ENCODE data around the gene ZFP57.

The ZFP57 gene

DNA sequence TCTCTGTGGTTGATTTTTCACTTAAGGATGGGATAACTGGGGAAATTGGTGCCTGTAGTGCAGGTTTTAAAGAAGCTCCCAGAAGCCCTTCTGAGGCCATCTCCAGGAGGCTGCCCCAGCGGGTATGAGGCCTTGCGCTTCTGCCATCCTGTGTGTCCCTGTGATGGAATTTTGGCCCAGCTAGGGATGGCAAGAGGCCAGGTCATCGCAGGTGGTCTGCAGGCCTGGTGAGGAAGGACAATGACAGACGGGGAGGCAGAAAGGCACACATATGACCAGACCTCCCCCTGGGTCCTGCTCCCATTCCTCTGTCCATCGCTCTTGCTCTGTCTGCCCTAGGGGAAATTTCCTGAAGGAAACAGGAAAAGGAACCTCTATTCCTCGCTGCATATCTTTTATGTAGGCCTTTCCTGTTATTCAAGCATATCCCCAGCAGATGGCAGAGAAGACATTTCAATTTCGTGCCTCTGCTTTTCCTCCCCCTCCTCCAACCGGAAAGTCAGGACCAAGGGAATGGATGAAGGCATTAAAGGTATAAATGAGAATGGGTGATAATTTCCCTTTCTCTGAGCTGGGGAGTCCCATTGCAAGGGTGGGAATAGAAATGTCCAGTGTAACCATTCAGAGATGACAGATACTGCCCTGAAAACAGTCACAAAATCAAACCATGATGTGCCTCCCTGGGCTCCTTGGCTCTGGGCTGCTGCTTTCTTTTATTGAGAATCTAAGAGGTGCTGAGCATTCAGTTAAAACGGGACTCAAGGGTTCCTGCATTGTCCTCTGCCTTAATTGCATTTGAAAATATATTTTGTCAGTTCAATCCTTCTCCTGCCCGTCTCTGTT is 24.7 kb upstream of the ZFP57 start:
- TF ChIP-seq TCF12 (IDR thresholded peaks at IDR 0.05; ENCODE audit: low read depth) = no peak
- peak; percentile 80 for TF ChIP-seq RAD21 (IDR thresholded peaks at IDR 0.05; ENCODE audit: low read depth)

DNA sequence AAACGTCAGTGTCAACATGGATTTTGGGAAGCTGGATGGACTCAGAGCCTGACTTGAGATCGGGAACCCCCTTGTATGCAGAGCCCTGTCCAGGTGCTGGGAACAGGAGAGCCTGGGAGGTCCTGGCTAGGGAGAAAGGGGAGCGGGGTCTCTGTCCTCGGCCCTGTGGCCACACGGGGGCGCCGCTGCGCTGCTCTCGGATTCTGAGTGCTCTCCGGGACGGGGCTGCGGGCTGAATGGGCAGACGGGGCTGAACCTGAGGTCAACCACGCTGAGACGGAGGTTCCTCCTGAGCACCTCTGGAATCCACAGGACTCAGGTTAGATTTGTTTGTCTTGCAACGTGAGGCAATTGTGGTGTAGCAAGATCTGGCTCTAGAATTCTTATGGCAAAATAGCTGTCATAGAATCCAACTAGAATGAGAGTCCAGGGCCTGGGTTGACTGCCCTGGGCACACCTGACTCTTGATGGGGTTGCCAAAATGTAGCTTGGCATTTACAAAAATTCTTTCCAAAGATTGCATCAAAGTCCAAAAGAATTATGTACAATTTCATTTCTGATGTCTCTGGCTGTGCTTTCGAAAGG is 21.7 kb upstream of the ZFP57 start:
- TF ChIP-seq, protein P1, sequence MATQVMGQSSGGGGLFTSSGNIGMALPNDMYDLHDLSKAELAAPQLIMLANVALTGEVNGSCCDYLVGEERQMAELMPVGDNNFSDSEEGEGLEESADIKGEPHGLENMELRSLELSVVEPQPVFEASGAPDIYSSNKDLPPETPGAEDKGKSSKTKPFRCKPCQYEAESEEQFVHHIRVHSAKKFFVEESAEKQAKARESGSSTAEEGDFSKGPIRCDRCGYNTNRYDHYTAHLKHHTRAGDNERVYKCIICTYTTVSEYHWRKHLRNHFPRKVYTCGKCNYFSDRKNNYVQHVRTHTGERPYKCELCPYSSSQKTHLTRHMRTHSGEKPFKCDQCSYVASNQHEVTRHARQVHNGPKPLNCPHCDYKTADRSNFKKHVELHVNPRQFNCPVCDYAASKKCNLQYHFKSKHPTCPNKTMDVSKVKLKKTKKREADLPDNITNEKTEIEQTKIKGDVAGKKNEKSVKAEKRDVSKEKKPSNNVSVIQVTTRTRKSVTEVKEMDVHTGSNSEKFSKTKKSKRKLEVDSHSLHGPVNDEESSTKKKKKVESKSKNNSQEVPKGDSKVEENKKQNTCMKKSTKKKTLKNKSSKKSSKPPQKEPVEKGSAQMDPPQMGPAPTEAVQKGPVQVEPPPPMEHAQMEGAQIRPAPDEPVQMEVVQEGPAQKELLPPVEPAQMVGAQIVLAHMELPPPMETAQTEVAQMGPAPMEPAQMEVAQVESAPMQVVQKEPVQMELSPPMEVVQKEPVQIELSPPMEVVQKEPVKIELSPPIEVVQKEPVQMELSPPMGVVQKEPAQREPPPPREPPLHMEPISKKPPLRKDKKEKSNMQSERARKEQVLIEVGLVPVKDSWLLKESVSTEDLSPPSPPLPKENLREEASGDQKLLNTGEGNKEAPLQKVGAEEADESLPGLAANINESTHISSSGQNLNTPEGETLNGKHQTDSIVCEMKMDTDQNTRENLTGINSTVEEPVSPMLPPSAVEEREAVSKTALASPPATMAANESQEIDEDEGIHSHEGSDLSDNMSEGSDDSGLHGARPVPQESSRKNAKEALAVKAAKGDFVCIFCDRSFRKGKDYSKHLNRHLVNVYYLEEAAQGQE (IDR thresholded peaks at IDR 0.05; ENCODE audit: low read depth) = 0 out of 2 replicates have a peak, but pooled peaks have one; percentile 27
- TF ChIP-seq TEAD4 (IDR thresholded peaks at IDR 0.05) = no peak
- no peak for TF ChIP-seq YY1 (IDR thresholded peaks at IDR 0.05; ENCODE audit: low read depth)
- TF ChIP-seq CREB1 (IDR thresholded peaks at IDR 0.05; ENCODE audit: low read depth) = no peak
- TF ChIP-seq RAD21 (IDR thresholded peaks at IDR 0.05; ENCODE audit: low read depth) = peak; percentile 67

DNA sequence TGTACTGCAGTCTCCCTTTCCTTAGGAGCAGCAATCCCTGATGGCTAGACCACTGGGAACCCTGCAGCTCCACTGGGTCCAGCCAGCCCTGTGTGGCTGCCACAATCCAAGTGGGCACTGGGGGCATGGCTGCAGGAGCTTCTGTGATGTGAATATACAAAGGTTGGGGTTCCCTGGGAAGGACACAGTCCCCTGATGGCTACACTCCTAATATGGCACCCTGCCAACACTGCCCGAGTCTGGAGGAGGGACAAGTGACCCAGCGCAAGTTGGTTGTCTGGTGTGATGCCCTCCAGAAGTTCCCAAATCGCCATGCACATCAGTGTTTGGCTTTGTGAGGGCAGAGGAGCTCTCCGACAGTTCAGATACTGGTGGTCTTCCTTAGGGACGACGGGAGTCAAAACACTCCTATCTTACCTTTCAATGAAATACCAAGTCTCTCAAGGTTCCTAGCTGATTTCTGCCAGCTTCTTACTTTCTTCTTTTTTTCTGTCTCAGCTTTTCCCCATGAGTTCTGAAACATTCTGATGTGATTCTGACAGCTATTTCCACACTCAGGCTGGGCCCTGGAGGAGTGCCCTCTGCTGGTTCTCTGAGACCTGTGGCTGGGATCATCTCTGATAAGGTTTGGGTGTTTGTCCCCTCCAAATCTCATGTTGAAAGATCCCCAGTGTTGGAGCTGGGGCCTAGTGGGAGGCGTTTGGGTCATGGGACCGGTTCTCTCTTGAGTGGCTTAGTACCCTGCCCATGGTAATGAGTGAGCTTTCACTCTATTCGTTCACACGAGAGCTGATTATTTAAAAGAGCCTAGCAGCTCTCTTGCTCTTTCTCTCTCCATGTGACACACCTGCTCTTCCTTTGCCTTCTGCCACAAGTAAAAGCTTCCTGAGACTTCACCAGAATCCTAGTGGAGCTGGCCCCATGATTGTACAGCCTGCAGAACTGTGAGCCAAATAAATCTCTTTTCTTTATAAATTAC is 15.5 kb upstream of the ZFP57 start:
- peak; percentile 43; the same call in 1 of the 2 replicates for TF ChIP-seq NFIC (IDR thresholded peaks at IDR 0.05)
- TF ChIP-seq TCF12 (IDR thresholded peaks at IDR 0.05; ENCODE audit: low read depth) = no peak
- no peak for TF ChIP-seq YY1 (IDR thresholded peaks at IDR 0.05; ENCODE audit: low read depth)

DNA sequence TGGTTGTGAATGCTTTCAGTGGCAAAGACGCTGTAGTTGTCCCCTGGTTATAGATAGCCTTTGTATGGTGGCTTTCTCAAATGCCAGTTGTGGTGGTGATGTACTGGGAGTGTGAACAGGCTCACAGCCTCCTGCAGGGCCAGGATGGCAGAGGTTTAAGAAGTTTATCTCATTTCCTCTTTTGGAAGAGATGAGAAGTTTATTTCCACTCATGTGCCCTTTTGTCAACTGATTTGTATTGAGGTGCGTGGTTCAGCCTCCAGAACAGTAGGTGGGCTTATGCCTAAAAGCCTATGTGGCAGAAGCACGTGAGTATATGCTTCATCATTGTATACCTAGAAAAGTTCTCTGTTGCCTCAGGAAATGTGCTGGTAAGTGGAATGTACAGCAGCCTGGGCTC is 13.7 kb upstream of the ZFP57 start:
- TF ChIP-seq, protein P1 (IDR thresholded peaks at IDR 0.05; ENCODE audit: low read depth) = no peak
- TF ChIP-seq ZBTB7A (IDR thresholded peaks at IDR 0.05; ENCODE audit: low read depth) = no peak
- no peak for TF ChIP-seq EP300 (IDR thresholded peaks at IDR 0.05; ENCODE audit: borderline replicate concordance)
- TF ChIP-seq RAD21 (IDR thresholded peaks at IDR 0.05; ENCODE audit: low read depth) = no peak
- TF ChIP-seq NFIC (IDR thresholded peaks at IDR 0.05) = no peak
- TF ChIP-seq, protein P2, sequence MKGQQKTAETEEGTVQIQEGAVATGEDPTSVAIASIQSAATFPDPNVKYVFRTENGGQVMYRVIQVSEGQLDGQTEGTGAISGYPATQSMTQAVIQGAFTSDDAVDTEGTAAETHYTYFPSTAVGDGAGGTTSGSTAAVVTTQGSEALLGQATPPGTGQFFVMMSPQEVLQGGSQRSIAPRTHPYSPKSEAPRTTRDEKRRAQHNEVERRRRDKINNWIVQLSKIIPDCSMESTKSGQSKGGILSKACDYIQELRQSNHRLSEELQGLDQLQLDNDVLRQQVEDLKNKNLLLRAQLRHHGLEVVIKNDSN (IDR thresholded peaks at IDR 0.05) = no peak

DNA sequence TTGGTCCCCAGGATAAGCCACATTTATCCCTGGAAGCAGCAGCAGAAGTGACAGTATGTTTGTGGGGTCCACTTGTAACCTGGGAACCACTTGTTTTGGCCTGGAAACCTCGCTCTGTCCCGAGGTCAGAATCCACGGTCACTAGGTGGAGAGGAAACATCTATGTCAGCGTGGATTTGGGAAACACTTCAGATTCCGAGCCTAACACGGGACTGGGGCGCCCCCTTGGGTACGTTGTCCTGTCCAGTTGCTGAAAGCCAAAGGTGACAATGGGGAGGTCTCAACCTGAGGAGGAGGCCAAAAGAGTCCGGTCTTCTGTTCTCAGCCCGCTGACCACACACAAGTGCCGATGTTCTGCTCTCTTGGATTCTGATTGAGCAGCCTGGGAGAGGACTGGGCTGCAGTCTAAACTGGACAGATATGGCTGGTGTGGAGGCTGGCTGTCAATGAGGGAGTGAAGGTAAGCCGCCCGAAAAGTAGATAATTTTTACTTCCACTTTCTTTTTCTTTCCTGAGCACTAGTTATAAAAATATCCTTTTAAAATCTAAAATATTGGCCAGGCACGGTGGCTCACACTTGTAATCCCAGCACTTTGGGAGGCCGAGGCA is 4.9 kb upstream of the ZFP57 start:
- TF ChIP-seq NFIC (IDR thresholded peaks at IDR 0.05) (no peak), FOXM1 (IDR thresholded peaks at IDR 0.05; ENCODE audit: borderline replicate concordance, low read depth) (no peak), RAD21 (IDR thresholded peaks at IDR 0.05; ENCODE audit: low read depth) (peak; percentile 28; the same call in 1 of the 2 replicates), CEBPB (IDR thresholded peaks at IDR 0.05) (no peak), TCF12 (IDR thresholded peaks at IDR 0.05; ENCODE audit: low read depth) (no peak)
- TF ChIP-seq, protein P1 (IDR thresholded peaks at IDR 0.05; ENCODE audit: low read depth) = no peak

Data from Ishikawa (cell line).